ENCODE data around the gene SFRP2.

The SFRP2 gene

GRCh38 chr4:153788413-153789276 lies at the start of gene SFRP2:
SFRP2 (minus strand) TSS chr4:153789083; CDS start chr4:153788835, 248 bp downstream.
- no peak for DNase-seq

- DNase-seq: no peak
Measured at GRCh38 chr4:153838564-153838963, 49.7 kb upstream of the SFRP2 start.

GRCh38 chr4:153834901-153835300 lies 46.0 kb upstream of the SFRP2 start:
- DNase-seq: no peak

GRCh38 chr4:153832720-153833287 lies 43.9 kb upstream of the SFRP2 start:
- DNase-seq: no peak

GRCh38 chr4:153832054-153832453 lies 43.2 kb upstream of the SFRP2 start:
- DNase-seq: no peak

GRCh38 chr4:153831245-153831644 lies 42.4 kb upstream of the SFRP2 start:
- DNase-seq: no peak

GRCh38 chr4:153825691-153826090 lies 36.8 kb upstream of the SFRP2 start:
- DNase-seq: no peak

- no peak for DNase-seq
Measured at GRCh38 chr4:153825126-153825525, 36.2 kb upstream of the SFRP2 start.

- no peak for DNase-seq
Measured at GRCh38 chr4:153824501-153824900, 35.6 kb upstream of the SFRP2 start.

GRCh38 chr4:153823483-153823882 lies 34.6 kb upstream of the SFRP2 start:
- no peak for DNase-seq

- no peak for DNase-seq
Measured at GRCh38 chr4:153822316-153822715, 33.4 kb upstream of the SFRP2 start.

GRCh38 chr4:153817466-153817865 lies 28.6 kb upstream of the SFRP2 start:
- no peak for DNase-seq

- no peak for DNase-seq
Measured at GRCh38 chr4:153816542-153816941, 27.7 kb upstream of the SFRP2 start.

- DNase-seq: no peak
Measured at GRCh38 chr4:153814789-153815188, 25.9 kb upstream of the SFRP2 start.

GRCh38 chr4:153809916-153810810 lies 21.3 kb upstream of the SFRP2 start:
- DNase-seq: no peak

GRCh38 chr4:153809307-153809706 lies 20.4 kb upstream of the SFRP2 start:
- peak; percentile 17 for DNase-seq

GRCh38 chr4:153808175-153808574 lies 19.3 kb upstream of the SFRP2 start:
- DNase-seq: no peak

GRCh38 chr4:153806073-153806472 lies 17.2 kb upstream of the SFRP2 start:
- DNase-seq: no peak

- no peak for DNase-seq
Measured at GRCh38 chr4:153804722-153805121, 15.8 kb upstream of the SFRP2 start.

- DNase-seq: no peak
Measured at GRCh38 chr4:153799694-153800074, 10.8 kb upstream of the SFRP2 start.

- DNase-seq: no peak
Measured at GRCh38 chr4:153798901-153799693, 10.2 kb upstream of the SFRP2 start.

- DNase-seq: no peak
Measured at GRCh38 chr4:153798420-153798819, 9.5 kb upstream of the SFRP2 start.

GRCh38 chr4:153794006-153794405 lies 5.1 kb upstream of the SFRP2 start:
- no peak for DNase-seq
